HepG2 (cell line): ENCODE measurements around the gene TMBIM6. TPM values are rescaled to one million over a fixed set of nuclear protein-coding genes. Genes with fewer than 3 reads are reported as not detected.

ENCODE experiments used
- CTCF ChIP-seq: sonication (generic); formaldehyde crosslinking; IDR thresholded peaks from 2 replicates; pipeline ENCODE4 v1.5.0; 2020; ENCODE audit warnings: mild to moderate bottlenecking, missing genetic modification reagents, moderate library complexity
- DRAP1 ChIP-seq: IDR thresholded peaks from 2 replicates; pipeline ENCODE4 v1.6.1; 2016; ENCODE audit warnings: missing genetic modification reagents, missing compliant biosample characterization
- ETV6 ChIP-seq: sonication (generic); formaldehyde crosslinking; conservative IDR thresholded peaks from 2 replicates; pipeline ENCODE4 v1.4.0; 2020; ENCODE audit warnings: missing genetic modification reagents
- HMGA1 ChIP-seq: sonication (generic); formaldehyde crosslinking; conservative IDR thresholded peaks from 2 replicates; pipeline ENCODE4 v1.4.0; 2020; ENCODE audit warnings: missing genetic modification reagents
- HNF1A ChIP-seq, 2 experiments: sonication (generic) in 1 of 2; formaldehyde crosslinking in 1 of 2; IDR thresholded peaks; 2 replicates each; pipeline versions ENCODE4 v1.4.0 to v1.6.1; 2016 to 2020; ENCODE audit warnings: borderline replicate concordance in 1 of 2, low read depth in 1 of 2, mild to moderate bottlenecking in 1 of 2, missing genetic modification reagents in 1 of 2
- MLXIP ChIP-seq: sonication (generic); formaldehyde crosslinking; IDR thresholded peaks from 2 replicates; pipeline ENCODE4 v1.9.0; 2021; ENCODE audit warnings: missing genetic modification reagents, borderline replicate concordance
- MTF2 ChIP-seq: sonication (generic); formaldehyde crosslinking; IDR thresholded peaks from 2 replicates; pipeline ENCODE4 v1.5.0; 2020; ENCODE audit warnings: missing genetic modification reagents, borderline replicate concordance
- REL ChIP-seq: sonication (generic); formaldehyde crosslinking; conservative IDR thresholded peaks from 2 replicates; pipeline ENCODE4 v1.8.0; 2022; ENCODE audit warnings: mild to moderate bottlenecking, missing genetic modification reagents, moderate library complexity
- RFX5 ChIP-seq: IDR thresholded peaks from 2 replicates; pipeline ENCODE4 v1.6.1; 2011; ENCODE audit warnings: low read depth, low read length, improper control_type of control experiment
- SP140L ChIP-seq: sonication (generic); formaldehyde crosslinking; IDR thresholded peaks from 2 replicates; pipeline ENCODE4 v1.4.0; 2020; ENCODE audit warnings: missing genetic modification reagents, borderline replicate concordance
- ZBTB1 ChIP-seq: sonication (generic); formaldehyde crosslinking; IDR thresholded peaks from 2 replicates; pipeline ENCODE4 v1.4.0; 2020; ENCODE audit warnings: missing genetic modification reagents, borderline replicate concordance
- ZBTB39 ChIP-seq: sonication (generic); formaldehyde crosslinking; IDR thresholded peaks from 2 replicates; pipeline ENCODE4 v1.5.0; 2020; ENCODE audit warnings: missing genetic modification reagents
- ZNF543 ChIP-seq: sonication (generic); formaldehyde crosslinking; IDR thresholded peaks from 2 replicates; pipeline ENCODE4 v1.4.0; 2020; ENCODE audit warnings: mild to moderate bottlenecking, missing genetic modification reagents
- ZNF761 ChIP-seq: sonication (generic); formaldehyde crosslinking; conservative IDR thresholded peaks from 2 replicates; pipeline ENCODE4 v1.4.0; 2020; ENCODE audit warnings: mild to moderate bottlenecking, missing genetic modification reagents
- polyA plus RNA-seq, 8 experiments: library from polyadenylated mRNA; depleted of rRNA in 3 of 8; stranded (reverse) in 7 of 8; unstranded in 1 of 8; fragments of >200 nt; fragmentation: Illumina TruSeq in 4 of 8; extraction: Trizol in 4 of 8; gene quantifications; 2 replicates each; pipeline versions ENCODE4 v1.2.1 to v1.2.3, GENCODE V29; 2011 to 2016; ENCODE audit warnings: low read depth in 4 of 8, missing spikeins in 1 of 8, mixed read lengths in 1 of 8; ENCODE audit not compliant: insufficient read depth in 1 of 8
- total RNA-seq, 5 experiments: library from RNA; depleted of rRNA; stranded (reverse); fragments of >200 nt; fragmentation: Illumina TruSeq; extraction: Trizol; gene quantifications; 2 replicates each; pipeline ENCODE4 v1.2.3, GENCODE V29; 2016; ENCODE audit warnings: low read depth in 1 of 5

The TMBIM6 gene
- total and polyA plus RNA-seq, 2 of the 13 experiments (the other 11 are each of a cell fraction or from before 2014, with no cell fraction given) = 412 to 468 TPM

- TF ChIP-seq ZBTB39 (CRISPR knock-in tag) (peak; percentile 41; the same call in 1 of the 2 replicates), ZNF761 (CRISPR knock-in tag) (peak; percentile 67; the same call in 1 of the 2 replicates), SP140L (CRISPR knock-in tag) (peak; percentile 69; the same call in 1 of the 2 replicates), HMGA1 (CRISPR knock-in tag) (no peak), DRAP1 (peak; percentile 99), ETV6 (CRISPR knock-in tag) (peak; percentile 54; the same call in 1 of the 2 replicates), MTF2 (CRISPR knock-in tag) (peak; percentile 65; the same call in 1 of the 2 replicates), REL (CRISPR knock-in tag) (peak; percentile 64; the same call in 1 of the 2 replicates), ZBTB1 (no peak), MLXIP (CRISPR knock-in tag) (no peak), CTCF (CRISPR knock-in tag) (peak; percentile 96), HNF1A (IDR thresholded peaks at IDR 0.05; ENCODE audit: low read depth) (no peak), HNF1A (CRISPR knock-in tag; IDR thresholded peaks at IDR 0.05; ENCODE audit: borderline replicate concordance) (peak; percentile 41; the same call in 1 of the 2 replicates), ZNF543 (0 out of 2 replicates have a peak, but pooled peaks have one; percentile 18), RFX5 (peak; percentile 58)
These were observed at the start of gene TMBIM6 (continued) for GRCh38 chr12:49740930-49741881.
